ENCODE results near the gene CCDC149.

- TF ChIP-seq CTCF (IDR thresholded peaks at IDR 0.05; ENCODE audit: insufficient read depth, low read length) (no peak), POLR2AphosphoS5 (IDR thresholded peaks at IDR 0.05; ENCODE audit: low read depth) (no peak), GABPA (IDR thresholded peaks at IDR 0.05; ENCODE audit: low read depth) (no peak), SPI1 (IDR thresholded peaks at IDR 0.05; ENCODE audit: borderline replicate concordance, low read depth) (peak; percentile 94)
- TF ChIP-seq, protein P1, sequence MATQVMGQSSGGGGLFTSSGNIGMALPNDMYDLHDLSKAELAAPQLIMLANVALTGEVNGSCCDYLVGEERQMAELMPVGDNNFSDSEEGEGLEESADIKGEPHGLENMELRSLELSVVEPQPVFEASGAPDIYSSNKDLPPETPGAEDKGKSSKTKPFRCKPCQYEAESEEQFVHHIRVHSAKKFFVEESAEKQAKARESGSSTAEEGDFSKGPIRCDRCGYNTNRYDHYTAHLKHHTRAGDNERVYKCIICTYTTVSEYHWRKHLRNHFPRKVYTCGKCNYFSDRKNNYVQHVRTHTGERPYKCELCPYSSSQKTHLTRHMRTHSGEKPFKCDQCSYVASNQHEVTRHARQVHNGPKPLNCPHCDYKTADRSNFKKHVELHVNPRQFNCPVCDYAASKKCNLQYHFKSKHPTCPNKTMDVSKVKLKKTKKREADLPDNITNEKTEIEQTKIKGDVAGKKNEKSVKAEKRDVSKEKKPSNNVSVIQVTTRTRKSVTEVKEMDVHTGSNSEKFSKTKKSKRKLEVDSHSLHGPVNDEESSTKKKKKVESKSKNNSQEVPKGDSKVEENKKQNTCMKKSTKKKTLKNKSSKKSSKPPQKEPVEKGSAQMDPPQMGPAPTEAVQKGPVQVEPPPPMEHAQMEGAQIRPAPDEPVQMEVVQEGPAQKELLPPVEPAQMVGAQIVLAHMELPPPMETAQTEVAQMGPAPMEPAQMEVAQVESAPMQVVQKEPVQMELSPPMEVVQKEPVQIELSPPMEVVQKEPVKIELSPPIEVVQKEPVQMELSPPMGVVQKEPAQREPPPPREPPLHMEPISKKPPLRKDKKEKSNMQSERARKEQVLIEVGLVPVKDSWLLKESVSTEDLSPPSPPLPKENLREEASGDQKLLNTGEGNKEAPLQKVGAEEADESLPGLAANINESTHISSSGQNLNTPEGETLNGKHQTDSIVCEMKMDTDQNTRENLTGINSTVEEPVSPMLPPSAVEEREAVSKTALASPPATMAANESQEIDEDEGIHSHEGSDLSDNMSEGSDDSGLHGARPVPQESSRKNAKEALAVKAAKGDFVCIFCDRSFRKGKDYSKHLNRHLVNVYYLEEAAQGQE (IDR thresholded peaks at IDR 0.05; ENCODE audit: insufficient replicate concordance, low read depth), result no peak
Observed at GRCh38 chr4:24928708-24929107, 15.9 kb upstream of the CCDC149 start.
